ENCODE measurements around the gene HIC2.
"Not testable (repeated sequence)": the region's sequence is repeated elsewhere in the genome, so short reads cannot be mapped to it uniquely, and the experiment has no call there.

- TF ChIP-seq CTCF (conservative IDR thresholded peaks at IDR 0.05); EZH2 (IDR thresholded peaks at IDR 0.05; ENCODE audit: low read depth): not testable (repeated sequence)
Observed at GRCh38 chr22:21492271-21492670, 75.1 kb downstream of the HIC2 start.

Data from PC-9 (cell line).